Ishikawa (cell line): ENCODE measurements around the gene MYMK.

ENCODE experiments used
- CEBPB ChIP-seq: IDR thresholded peaks from 2 replicates; pipeline ENCODE4 v1.6.1; 2012
- CREB1 ChIP-seq: IDR thresholded peaks from 2 replicates; pipeline ENCODE4 v1.6.1; 2012; ENCODE audit warnings: low read depth
- EGR1 ChIP-seq: IDR thresholded peaks from 2 replicates; pipeline ENCODE4 v1.6.1; 2012
- EP300 ChIP-seq: IDR thresholded peaks from 2 replicates; pipeline ENCODE4 v1.6.1; 2012; ENCODE audit warnings: borderline replicate concordance
- FOXM1 ChIP-seq: IDR thresholded peaks from 2 replicates; pipeline ENCODE4 v1.6.1; 2012; ENCODE audit warnings: low read depth, borderline replicate concordance
- MAX ChIP-seq: IDR thresholded peaks from 2 replicates; pipeline ENCODE4 v1.6.1; 2012
- NFIC ChIP-seq: IDR thresholded peaks from 2 replicates; pipeline ENCODE4 v1.6.1; 2012
- RAD21 ChIP-seq: IDR thresholded peaks from 2 replicates; pipeline ENCODE4 v1.6.1; 2012; ENCODE audit warnings: low read depth
- REST ChIP-seq: IDR thresholded peaks from 2 replicates; pipeline ENCODE4 v1.6.1; 2012; ENCODE audit warnings: low read depth, mild to moderate bottlenecking
- TAF1 ChIP-seq: IDR thresholded peaks from 2 replicates; pipeline ENCODE4 v1.6.1; 2012; ENCODE audit warnings: low read depth, mild to moderate bottlenecking
- TCF12 ChIP-seq: IDR thresholded peaks from 2 replicates; pipeline ENCODE4 v1.6.1; 2012; ENCODE audit warnings: low read depth
- TEAD4 ChIP-seq: IDR thresholded peaks from 2 replicates; pipeline ENCODE4 v1.6.1; 2012
- USF1 ChIP-seq: IDR thresholded peaks from 2 replicates; pipeline ENCODE4 v1.6.1; 2012
- YY1 ChIP-seq: IDR thresholded peaks from 2 replicates; pipeline ENCODE4 v1.6.1; 2012; ENCODE audit warnings: low read depth
- ZBTB7A ChIP-seq: IDR thresholded peaks from 2 replicates; pipeline ENCODE4 v1.6.1; 2012; ENCODE audit warnings: low read depth

Gene MYMK

GRCh38 chr9:133505901-133506652, 18.7 kb downstream of the MYMK start:
- no peak for TF ChIP-seq TCF12
- no peak for TF ChIP-seq NFIC
- no peak for TF ChIP-seq YY1
- TF ChIP-seq MAX, result no peak
- TF ChIP-seq TAF1, result no peak
- TF ChIP-seq EP300, result no peak
- TF ChIP-seq CEBPB, result no peak
- no peak for TF ChIP-seq CREB1

- TF ChIP-seq FOXM1 (no peak), CREB1 (no peak), MAX (no peak), ZBTB7A (no peak), REST (no peak), RAD21 (no peak), TCF12 (no peak), EP300 (no peak), TAF1 (no peak), YY1 (no peak), CEBPB (no peak), EGR1 (no peak), USF1 (no peak)
Measured at GRCh38 chr9:133505186-133505830, 19.5 kb downstream of the MYMK start.

- TF ChIP-seq RAD21 (no peak), EP300 (no peak), ZBTB7A (no peak), MAX (no peak), CREB1 (no peak), FOXM1 (no peak)
Measured at GRCh38 chr9:133502112-133502511, 22.6 kb downstream of the MYMK start.

GRCh38 chr9:133499892-133500270, 24.9 kb downstream of the MYMK start:
- TF ChIP-seq CREB1 (no peak), CEBPB (no peak), YY1 (no peak), TEAD4 (no peak), REST (no peak), TCF12 (no peak), EP300 (no peak), MAX (no peak), RAD21 (no peak), FOXM1 (no peak), EGR1 (no peak), USF1 (no peak), TAF1 (no peak), ZBTB7A (no peak), NFIC (no peak)

- TF ChIP-seq EGR1 (no peak), TEAD4 (no peak), CREB1 (no peak), ZBTB7A (no peak), YY1 (no peak), CEBPB (no peak), EP300 (no peak), TAF1 (no peak), FOXM1 (no peak), NFIC (no peak)
Measured at GRCh38 chr9:133499132-133499891, 25.4 kb downstream of the MYMK start.
